GM21786 (cell line): Measurements from ENCODE around the gene PCBP3.
"Not testable (repeated sequence)": the region's sequence is repeated elsewhere in the genome, so short reads cannot be mapped to it uniquely, and the experiment has no call there.

Experiments
- ATAC-seq: cut with Tn5 transposase; IDR thresholded peaks from one replicate; pipeline ENCODE4 v1.9.1; 2021; ENCODE audit not compliant: unreplicated experiment

The PCBP3 gene

GRCh38 chr21:45836694-45837670, 193.5 kb downstream of the PCBP3 start:
- no peak for ATAC-seq

GRCh38 chr21:45837936-45838335, 194.4 kb downstream of the PCBP3 start:
- ATAC-seq, result no peak

- ATAC-seq, result no peak
These were observed 195.1 kb downstream of the PCBP3 start for GRCh38 chr21:45838634-45839033.

GRCh38 chr21:45839274-45839673, 195.7 kb downstream of the PCBP3 start:
- no peak for ATAC-seq

GRCh38 chr21:45841033-45841432, 197.5 kb downstream of the PCBP3 start:
- no peak for ATAC-seq

GRCh38 chr21:45843426-45843825, 199.9 kb downstream of the PCBP3 start:
- no peak for ATAC-seq

- ATAC-seq, result no peak
These were observed 200.7 kb downstream of the PCBP3 start for GRCh38 chr21:45844181-45844580.

- ATAC-seq, result no peak
These were observed 201.7 kb downstream of the PCBP3 start for GRCh38 chr21:45845063-45845769.

GRCh38 chr21:45845770-45846090, 202.2 kb downstream of the PCBP3 start:
- no peak for ATAC-seq

- ATAC-seq, result no peak
These were observed 203.0 kb downstream of the PCBP3 start for GRCh38 chr21:45846373-45847160.

GRCh38 chr21:45847870-45848269, 204.3 kb downstream of the PCBP3 start:
- ATAC-seq, result no peak

GRCh38 chr21:45848331-45848730, 204.8 kb downstream of the PCBP3 start:
- ATAC-seq, result no peak

- ATAC-seq, result no peak
These were observed 205.3 kb downstream of the PCBP3 start for GRCh38 chr21:45848805-45849204.

GRCh38 chr21:45849651-45850050, 206.1 kb downstream of the PCBP3 start:
- ATAC-seq, result no peak

- no peak for ATAC-seq
These were observed 206.7 kb downstream of the PCBP3 start for GRCh38 chr21:45850181-45850580.

- not testable (repeated sequence) for ATAC-seq
These were observed 208.9 kb downstream of the PCBP3 start for GRCh38 chr21:45852386-45852785.

GRCh38 chr21:45852886-45853400, 209.4 kb downstream of the PCBP3 start:
- ATAC-seq, result no peak

GRCh38 chr21:45853703-45854342, 210.3 kb downstream of the PCBP3 start:
- ATAC-seq, result no peak

GRCh38 chr21:45854690-45855247, 211.2 kb downstream of the PCBP3 start:
- ATAC-seq, result no peak

GRCh38 chr21:45855248-45855811, 211.8 kb downstream of the PCBP3 start:
- no peak for ATAC-seq
